ENCODE measurements around the gene DNM3. TPM values are rescaled to one million over a fixed set of nuclear protein-coding genes. Genes with fewer than 3 reads are reported as not detected.
"Not testable (repeated sequence)": the region's sequence is repeated elsewhere in the genome, so short reads cannot be mapped to it uniquely, and the experiment has no call there.

DNM3 gene
- total RNA-seq, 1 experiment from 2014 or later = 1.2 TPM

DNA sequence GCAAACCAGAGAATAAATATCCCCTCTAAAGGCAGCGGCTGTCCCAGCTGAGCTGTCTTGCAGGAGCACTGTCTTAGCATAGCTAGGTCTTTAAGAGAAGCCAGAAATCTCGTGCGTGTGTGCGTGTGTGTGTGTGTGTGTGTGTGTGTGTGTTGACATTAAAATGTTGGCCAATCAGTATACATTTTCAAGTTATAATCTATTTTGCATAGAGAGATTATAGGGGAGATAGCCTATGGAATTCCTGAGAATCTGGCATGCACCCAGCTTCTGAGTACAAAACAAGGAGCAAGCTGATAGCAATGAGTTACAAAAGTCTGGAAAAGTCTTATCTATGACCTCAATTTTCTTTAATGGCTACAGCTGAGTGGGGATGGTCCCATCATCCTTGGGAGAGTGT lies 42.1 kb upstream of the DNM3 start:
- intact Hi-C loops (cut with micrococcal nuclease; ENCODE audit: unreplicated experiment) = no loop called here
- peaks cover 12% of the 10 kb centered on the region for H3K36me3 Mint-ChIP-seq (ENCODE audit: insufficient read depth, unreplicated experiment)
- H3K4me1 Mint-ChIP-seq (ENCODE audit: low read depth, unreplicated experiment) = peaks cover 8% of the 10 kb centered on the region
- no peak overlapping the region for H3K4me3 Mint-ChIP-seq (ENCODE audit: low read depth, unreplicated experiment)
- TF ChIP-seq, protein P1, sequence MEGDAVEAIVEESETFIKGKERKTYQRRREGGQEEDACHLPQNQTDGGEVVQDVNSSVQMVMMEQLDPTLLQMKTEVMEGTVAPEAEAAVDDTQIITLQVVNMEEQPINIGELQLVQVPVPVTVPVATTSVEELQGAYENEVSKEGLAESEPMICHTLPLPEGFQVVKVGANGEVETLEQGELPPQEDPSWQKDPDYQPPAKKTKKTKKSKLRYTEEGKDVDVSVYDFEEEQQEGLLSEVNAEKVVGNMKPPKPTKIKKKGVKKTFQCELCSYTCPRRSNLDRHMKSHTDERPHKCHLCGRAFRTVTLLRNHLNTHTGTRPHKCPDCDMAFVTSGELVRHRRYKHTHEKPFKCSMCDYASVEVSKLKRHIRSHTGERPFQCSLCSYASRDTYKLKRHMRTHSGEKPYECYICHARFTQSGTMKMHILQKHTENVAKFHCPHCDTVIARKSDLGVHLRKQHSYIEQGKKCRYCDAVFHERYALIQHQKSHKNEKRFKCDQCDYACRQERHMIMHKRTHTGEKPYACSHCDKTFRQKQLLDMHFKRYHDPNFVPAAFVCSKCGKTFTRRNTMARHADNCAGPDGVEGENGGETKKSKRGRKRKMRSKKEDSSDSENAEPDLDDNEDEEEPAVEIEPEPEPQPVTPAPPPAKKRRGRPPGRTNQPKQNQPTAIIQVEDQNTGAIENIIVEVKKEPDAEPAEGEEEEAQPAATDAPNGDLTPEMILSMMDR (IDR thresholded peaks at IDR 0.05; ENCODE audit: unreplicated experiment) = no peak
- BruUV-seq (replicated peaks) = no TSS peak
- DNase-seq = no peak
- H3K27ac Mint-ChIP-seq (ENCODE audit: unreplicated experiment) = no peak overlapping the region
- no peaks in the 10 kb centered on the region for H3K27me3 Mint-ChIP-seq (ENCODE audit: unreplicated experiment)
- CTCF ChIA-PET = interaction anchor here (1.1 to 5.8 kb wide), 2 partner anchors 181 to 185 kb away, joined by 3 to 102 read pairs; no protein-coding TSS in a partner anchor
- H3K9me3 Mint-ChIP-seq (ENCODE audit: low read depth, unreplicated experiment) = no peaks in the 10 kb centered on the region

DNA sequence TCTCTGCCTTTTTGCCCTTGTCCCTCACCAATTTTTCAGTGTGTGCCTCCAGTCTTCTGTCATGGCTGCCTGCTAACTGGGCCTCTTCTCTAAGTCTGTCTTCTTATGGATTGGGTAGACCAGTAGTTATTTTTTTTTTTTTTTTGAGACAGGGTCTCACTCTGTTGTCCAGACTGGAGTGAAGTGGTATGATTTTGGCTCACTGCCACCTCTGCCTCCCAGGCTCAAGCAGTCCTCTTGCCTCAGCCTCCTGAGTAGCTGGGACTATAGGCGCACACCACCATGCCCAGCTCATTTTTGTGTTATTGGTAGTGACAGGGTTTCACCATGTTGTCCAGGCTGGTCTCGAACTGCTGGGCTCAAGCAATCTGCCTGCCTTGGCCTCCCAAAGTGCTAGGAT lies 41.6 kb upstream of the DNM3 start:
- intact Hi-C loops (cut with micrococcal nuclease; ENCODE audit: unreplicated experiment) = loop anchor here (10.0 kb wide), 3 partner anchors 155 to 635 kb away; no protein-coding TSS in a partner anchor
- not testable (repeated sequence) for DNase-seq; H3K9me3 Mint-ChIP-seq (ENCODE audit: low read depth, unreplicated experiment); H3K27ac Mint-ChIP-seq (ENCODE audit: unreplicated experiment); H3K4me1 Mint-ChIP-seq (ENCODE audit: low read depth, unreplicated experiment); H3K36me3 Mint-ChIP-seq (ENCODE audit: insufficient read depth, unreplicated experiment); H3K4me3 Mint-ChIP-seq (ENCODE audit: low read depth, unreplicated experiment); H3K27me3 Mint-ChIP-seq (ENCODE audit: unreplicated experiment); BruUV-seq (replicated peaks)
- CTCF ChIA-PET = interaction anchor here (0.6 to 5.8 kb wide), 4 partner anchors 114 to 184 kb away, joined by 3 to 102 read pairs (median 5); no protein-coding TSS in a partner anchor

DNA sequence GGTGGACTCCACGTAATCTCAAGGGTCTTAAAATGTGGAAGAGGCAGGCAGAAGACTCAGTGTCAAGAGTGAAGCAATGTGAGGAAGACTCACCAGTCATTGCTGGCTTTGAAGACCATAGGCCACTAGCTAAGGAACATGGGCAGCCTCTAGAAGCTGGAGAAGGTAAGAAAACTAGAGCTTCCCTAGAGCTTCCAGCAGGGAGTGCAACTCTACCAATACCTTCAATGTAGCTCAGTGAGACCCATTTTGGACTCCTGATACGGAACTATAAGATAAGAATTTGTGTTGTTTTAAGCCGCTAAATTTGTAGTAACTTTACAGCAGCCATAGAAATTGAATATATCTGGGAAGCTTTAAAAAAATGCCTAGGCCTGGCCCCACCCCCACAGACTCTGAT lies 41.0 kb upstream of the DNM3 start:
- H3K27ac Mint-ChIP-seq (ENCODE audit: unreplicated experiment) = no peak overlapping the region
- no peaks in the 10 kb centered on the region for H3K27me3 Mint-ChIP-seq (ENCODE audit: unreplicated experiment)
- CTCF ChIA-PET = interaction anchor here (0.6 to 5.8 kb wide), 7 partner anchors 41 to 599 kb away, joined by 3 to 102 read pairs (median 4); partner anchors contain the start of gene DNM3
- peaks cover 5% of the 10 kb centered on the region for H3K36me3 Mint-ChIP-seq (ENCODE audit: insufficient read depth, unreplicated experiment)
- intact Hi-C loops (cut with micrococcal nuclease; ENCODE audit: unreplicated experiment) = loop anchor here (10.0 kb wide), 3 partner anchors 156 to 634 kb away; no protein-coding TSS in a partner anchor
- TF ChIP-seq, protein P1 (IDR thresholded peaks at IDR 0.05; ENCODE audit: unreplicated experiment) = no peak
- no peak overlapping the region for H3K4me3 Mint-ChIP-seq (ENCODE audit: low read depth, unreplicated experiment)
- H3K9me3 Mint-ChIP-seq (ENCODE audit: low read depth, unreplicated experiment) = no peaks in the 10 kb centered on the region
- H3K4me1 Mint-ChIP-seq (ENCODE audit: low read depth, unreplicated experiment) = peaks cover 8% of the 10 kb centered on the region
- DNase-seq = no peak
- BruUV-seq (replicated peaks) = no TSS peak

DNA sequence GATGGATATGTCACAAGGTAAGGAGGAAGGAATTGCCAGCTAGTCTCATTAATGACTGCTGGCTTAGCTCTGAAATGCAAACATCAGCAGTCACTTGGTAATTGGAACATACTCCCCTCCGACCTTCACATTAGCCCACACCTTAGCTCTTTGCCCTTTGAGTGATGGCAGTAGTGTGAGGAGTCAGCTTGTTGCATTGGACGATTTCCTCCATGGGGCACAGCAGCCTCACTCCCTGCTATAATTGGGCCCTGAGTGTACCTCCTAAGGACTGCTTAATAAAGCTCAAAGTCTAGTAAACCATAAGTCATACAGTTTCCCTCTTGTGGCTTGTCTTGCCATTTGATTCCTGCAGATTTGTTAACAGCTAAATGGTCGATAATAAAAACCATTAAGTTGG lies 40.4 kb upstream of the DNM3 start:
- Mint-ChIP-seq H3K4me1 (ENCODE audit: low read depth, unreplicated experiment) (peaks cover 8% of the 10 kb centered on the region), H3K4me3 (ENCODE audit: low read depth, unreplicated experiment) (no peak overlapping the region), H3K36me3 (ENCODE audit: insufficient read depth, unreplicated experiment) (peaks cover 5% of the 10 kb centered on the region), H3K9me3 (ENCODE audit: low read depth, unreplicated experiment) (no peaks in the 10 kb centered on the region), H3K27ac (ENCODE audit: unreplicated experiment) (no peak overlapping the region), H3K27me3 (ENCODE audit: unreplicated experiment) (no peaks in the 10 kb centered on the region)
- TF ChIP-seq, protein P1 (IDR thresholded peaks at IDR 0.05; ENCODE audit: unreplicated experiment) = no peak
- intact Hi-C loops (cut with micrococcal nuclease; ENCODE audit: unreplicated experiment) = loop anchor here (1.0 to 10.0 kb wide), 5 partner anchors 111 to 634 kb away; no protein-coding TSS in a partner anchor
- no TSS peak for BruUV-seq (replicated peaks)
- no peak for DNase-seq
- CTCF ChIA-PET = interaction anchor here (0.6 to 5.8 kb wide), 7 partner anchors 41 to 599 kb away, joined by 3 to 102 read pairs (median 4); partner anchors contain the start of gene DNM3

DNA sequence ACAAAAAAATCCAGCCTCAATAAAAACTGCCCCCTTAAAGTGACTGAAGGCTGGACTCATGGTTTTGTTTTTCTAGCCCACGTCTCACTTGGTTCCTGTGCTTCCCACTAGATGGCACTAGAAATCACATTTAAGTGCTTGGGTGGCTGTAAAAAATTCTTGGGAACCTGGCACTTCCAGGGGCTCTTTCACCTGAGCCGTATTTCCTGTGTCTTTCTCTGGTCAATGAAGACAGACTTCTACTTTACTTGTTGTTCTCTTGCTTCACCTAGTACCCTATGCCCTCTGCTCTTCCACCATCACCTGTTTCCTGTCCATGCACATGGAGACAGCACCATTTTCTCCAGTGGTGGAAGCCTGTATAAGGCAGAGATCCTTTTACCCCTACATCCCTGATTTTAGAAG lies 39.8 kb upstream of the DNM3 start:
- intact Hi-C loops (cut with micrococcal nuclease; ENCODE audit: unreplicated experiment) = loop anchor here (1.0 to 10.0 kb wide), 5 partner anchors 111 to 633 kb away; no protein-coding TSS in a partner anchor
- Mint-ChIP-seq H3K4me3 (ENCODE audit: low read depth, unreplicated experiment) (no peak overlapping the region), H3K4me1 (ENCODE audit: low read depth, unreplicated experiment) (peaks cover 8% of the 10 kb centered on the region), H3K36me3 (ENCODE audit: insufficient read depth, unreplicated experiment) (peaks cover 5% of the 10 kb centered on the region), H3K27me3 (ENCODE audit: unreplicated experiment) (no peaks in the 10 kb centered on the region), H3K27ac (ENCODE audit: unreplicated experiment) (no peak overlapping the region), H3K9me3 (ENCODE audit: low read depth, unreplicated experiment) (no peaks in the 10 kb centered on the region)
- DNase-seq = peak; percentile 40
- CTCF ChIA-PET = interaction anchor here (1.1 to 5.8 kb wide), 3 partner anchors 156 to 183 kb away, joined by 3 to 102 read pairs (median 6); no protein-coding TSS in a partner anchor
- TF ChIP-seq, protein P1 (IDR thresholded peaks at IDR 0.05; ENCODE audit: unreplicated experiment) = peak; percentile 74
- no TSS peak for BruUV-seq (replicated peaks)
